Suppressor macrophage (primary cell): ENCODE data around the gene WNT8B.

Source experiments
- DNase-seq, 4 experiments: peaks; one replicate each; pipeline ENCODE4 v3.0.0-alpha.2; 2020 to 2022

Gene WNT8B

DNA sequence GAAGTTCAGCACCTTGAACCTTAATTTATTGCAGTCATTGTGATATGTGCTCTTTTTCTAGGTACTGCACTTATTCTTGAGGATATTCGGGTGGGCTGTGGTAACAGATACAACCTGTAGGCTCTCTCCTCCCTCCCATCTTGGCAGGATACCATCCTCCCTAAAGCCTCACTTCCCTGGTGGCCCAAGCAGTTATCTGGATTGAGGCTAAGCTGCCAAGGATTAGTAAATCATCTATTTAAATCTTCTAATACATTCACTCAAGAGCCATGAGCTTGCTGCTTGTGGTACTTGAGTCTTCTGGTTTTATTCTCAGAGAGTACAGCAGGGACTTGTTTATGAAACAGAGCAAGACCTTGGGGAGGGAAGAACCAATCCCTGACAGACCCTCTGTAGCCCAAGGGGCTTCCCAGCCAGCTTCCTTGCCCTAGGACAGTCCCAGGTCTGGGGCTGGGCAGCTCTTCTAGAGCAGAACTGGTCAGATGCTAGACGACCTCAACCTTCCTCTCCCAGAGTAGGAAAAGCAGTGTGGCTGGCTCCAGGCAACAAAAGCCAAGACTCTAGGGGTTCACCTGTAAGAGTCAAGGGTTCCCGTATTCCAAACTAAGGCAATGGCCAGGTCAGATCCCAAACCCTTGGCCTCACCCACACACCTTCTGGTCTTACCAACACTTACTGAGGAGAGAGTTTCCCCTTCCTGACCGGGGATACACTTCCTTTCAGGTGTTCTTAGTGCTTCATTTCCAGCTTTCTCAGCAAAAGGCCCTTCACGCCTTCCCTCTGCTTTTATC, 21.3 kb downstream of the WNT8B start:
- DNase-seq = no peak

DNA sequence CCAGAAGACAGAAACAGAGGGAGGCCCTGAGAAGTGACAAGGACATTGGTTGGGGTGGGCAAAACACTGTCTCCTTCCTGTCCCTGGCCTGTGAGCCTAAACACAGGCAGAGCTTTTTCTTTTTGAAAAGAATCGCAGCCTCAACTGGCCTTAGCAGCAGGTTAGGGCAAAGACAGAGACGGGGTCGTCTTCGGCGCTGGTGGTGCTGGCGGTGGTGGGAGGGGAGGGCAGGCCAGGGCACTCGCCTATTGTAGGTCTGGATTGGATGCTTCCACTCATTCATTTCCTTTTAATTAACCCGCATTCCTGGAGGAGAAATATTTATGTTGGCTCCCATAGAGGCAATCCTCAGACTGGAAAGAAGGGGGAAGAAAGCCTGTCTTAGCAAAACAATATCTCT, 22.6 kb downstream of the WNT8B start:
- no peak for DNase-seq

DNA sequence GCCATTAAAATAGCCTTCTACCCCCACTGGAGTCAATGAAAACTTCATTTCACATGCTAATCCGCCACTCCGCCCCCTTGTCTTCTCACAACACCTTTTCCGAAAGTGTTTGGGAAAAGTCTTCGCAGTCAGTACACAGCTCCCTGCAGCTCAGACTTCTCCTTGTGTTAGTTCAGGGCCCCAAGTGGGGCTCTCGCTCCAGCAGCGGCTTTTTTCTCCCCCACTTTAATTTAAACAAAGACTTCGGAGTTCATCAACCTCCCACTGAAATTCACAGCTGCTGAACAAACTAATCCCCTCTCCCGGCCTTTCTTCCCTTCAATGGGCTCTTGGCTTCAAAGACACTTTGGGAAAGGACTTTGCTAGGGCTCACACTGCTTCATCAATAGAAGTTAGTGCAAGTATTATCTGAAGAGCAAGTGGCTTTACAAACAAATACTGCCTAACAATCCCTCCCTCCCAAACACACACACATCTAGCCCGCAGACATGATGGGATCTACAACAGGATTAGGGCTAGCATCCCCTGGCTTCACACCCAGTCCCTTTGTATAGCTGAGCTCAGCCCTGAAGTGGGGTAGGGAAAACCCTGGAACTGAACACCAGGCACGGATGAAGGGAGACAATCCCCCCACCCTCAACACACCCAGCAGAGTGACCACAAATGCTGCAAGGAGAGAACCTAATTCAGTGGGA, 23.1 kb downstream of the WNT8B start:
- DNase-seq = no peak

DNA sequence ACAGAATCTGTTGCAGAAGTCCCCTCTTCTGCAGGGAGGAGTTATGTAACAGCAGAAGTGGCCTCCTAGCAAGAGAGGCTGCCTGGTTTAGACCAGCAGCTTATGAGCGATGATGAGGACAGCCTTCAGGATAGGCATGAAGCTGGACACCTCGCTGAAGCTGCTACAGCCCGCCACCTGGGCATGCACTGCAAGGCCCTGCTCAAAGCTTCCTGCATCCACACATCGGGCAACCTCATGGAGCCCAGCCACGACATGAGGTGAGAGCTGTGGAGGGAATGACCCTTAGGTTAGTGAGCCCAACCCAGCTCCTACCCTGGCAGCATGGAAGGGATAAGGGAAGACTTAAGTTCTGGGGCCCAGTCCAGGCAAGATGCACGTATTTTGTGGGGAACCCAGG, 24.7 kb downstream of the WNT8B start:
- no peak for DNase-seq

DNA sequence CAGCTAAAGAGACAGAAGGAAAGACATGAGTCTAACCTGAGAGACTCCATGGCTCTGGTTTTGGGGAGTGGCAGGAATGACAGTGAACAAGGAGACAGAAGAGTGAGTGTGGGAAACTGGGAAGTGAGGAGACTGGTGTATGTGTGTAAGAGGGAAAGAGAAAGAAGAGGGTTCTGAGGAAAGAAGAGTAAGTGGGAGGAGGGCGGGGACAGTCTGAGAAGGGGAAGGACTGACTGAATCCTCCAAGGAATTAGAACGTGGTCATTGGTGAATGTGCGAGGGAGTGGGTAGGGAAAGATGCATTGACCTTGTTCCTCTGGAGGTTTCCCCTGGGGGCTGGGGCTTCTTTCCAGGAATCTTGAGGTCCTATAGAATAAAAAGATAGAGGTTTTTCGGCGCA, 26.6 kb downstream of the WNT8B start:
- DNase-seq = peak; percentile 5 to 48 (median 31)

DNA sequence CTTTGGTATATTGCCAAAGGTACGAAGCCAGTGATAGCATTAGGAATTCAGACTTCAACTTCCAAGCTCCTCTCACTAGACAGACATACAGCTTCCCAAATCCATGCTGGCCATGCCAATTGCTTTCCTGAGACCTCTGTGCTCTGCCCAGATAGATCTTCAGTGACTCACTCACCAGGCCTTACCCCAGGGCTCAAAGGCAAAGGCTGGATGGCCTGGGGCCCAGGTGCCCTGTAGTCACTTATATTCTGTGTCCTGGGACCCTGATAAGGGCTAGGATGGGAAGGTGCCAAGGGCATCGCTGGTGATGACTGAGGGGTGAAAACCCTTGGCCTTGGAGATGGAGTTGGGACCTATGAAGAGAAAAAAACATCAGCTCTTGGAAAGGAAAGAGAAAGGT, 27.7 kb downstream of the WNT8B start:
- DNase-seq = no peak

DNA sequence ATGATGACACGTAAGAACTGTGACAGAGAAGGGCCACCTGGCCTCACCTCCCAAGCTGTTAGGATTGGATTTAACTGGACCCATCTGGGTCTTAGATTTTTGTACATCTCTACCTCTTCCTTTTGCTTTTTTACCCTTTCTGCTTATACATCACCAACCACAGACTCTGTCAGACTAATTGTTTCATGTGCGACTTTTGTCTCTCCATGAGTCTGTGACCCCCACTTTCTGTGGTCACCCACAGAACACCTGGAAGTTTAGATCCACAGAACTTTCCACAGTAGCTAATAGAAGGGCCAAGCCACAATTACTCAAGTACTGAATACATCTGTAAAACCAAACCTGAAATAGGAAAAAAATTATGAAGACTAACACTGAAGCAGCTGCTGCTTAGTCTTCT, 33.8 kb downstream of the WNT8B start:
- DNase-seq = no peak

DNA sequence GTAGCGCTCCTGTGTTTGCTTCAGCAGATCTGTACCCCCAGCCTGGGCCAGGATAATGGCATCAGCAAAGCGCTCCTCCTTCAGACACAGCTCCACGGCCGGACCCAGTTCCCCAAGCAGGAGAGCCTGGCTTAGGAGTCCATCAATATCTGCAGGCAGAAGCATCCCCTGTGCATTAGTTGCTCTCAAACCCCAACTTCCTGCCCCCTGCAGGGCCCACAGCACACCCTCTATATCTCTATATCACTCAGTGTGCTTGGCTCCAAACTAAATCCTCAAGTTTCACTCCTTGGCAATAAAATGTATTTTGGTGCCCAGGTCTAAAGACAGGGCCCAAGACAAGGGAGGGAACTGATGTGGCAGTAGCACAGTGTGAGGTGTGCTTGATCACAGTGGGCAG, 35.2 kb downstream of the WNT8B start:
- DNase-seq = no peak

DNA sequence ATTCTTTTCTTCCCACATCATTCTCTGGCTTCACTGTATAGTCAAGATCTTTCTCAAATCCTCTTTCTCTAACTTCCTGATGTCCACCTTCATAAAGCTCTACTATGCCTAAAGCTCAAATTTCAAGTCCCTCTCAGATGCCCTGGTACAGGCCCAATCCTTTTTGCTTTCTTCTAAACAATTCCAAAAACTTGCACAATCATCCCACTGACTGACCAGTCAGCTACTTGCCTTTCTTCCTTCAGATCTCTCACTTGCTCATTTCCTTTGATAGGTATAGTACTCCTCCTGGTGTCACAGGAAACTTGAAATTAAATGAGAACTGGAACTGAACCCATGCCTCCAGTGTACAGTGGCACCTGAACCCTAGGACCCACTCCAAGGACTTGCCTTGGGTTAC, 38.6 kb downstream of the WNT8B start:
- no peak for DNase-seq

DNA sequence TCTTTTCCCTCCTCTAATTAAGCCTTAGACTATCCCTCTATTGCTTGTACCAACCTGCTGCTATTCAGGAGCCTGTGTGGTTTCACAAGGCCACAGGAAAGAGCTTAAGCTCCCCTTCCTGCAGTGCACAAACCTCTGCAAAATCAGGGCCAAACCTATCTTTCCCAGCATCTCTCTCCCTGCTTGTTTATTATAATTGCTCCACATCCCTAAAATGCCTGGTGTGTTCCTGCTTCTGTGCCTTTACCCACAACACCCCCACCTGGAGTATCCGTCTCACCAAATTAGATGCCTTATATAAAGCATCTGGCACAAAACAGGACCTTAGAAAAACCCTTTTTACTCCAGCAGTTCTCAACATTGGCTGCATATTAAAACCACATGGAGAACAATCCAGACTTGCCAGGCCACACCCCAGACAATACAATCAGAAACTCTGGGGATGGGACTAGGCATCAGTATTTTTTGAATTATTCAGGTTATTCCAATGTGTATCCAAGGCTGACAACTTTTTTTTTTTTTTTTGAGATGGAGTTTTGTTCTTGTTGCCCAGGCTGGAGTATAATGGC, 40.2 kb downstream of the WNT8B start:
- no peak for DNase-seq

DNA sequence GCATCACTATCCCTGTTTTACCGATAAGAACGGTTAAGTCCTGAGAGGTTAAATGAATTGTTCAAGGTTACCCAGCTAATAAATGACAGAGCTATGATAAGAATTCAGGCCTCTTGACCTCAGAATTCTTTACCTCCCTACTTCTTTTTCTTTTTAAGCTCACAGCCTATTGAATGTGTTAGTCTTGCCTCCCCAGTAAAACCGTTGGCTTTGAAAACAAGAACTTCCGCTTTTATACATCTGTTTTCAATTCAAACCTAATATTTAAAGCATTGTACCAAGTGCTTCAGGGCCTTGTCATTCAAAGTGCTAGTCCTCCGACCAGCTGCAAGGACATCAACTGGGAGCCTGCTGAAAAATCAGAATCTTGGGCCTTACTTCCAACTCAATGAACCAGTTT, 41.3 kb downstream of the WNT8B start:
- no peak for DNase-seq

DNA sequence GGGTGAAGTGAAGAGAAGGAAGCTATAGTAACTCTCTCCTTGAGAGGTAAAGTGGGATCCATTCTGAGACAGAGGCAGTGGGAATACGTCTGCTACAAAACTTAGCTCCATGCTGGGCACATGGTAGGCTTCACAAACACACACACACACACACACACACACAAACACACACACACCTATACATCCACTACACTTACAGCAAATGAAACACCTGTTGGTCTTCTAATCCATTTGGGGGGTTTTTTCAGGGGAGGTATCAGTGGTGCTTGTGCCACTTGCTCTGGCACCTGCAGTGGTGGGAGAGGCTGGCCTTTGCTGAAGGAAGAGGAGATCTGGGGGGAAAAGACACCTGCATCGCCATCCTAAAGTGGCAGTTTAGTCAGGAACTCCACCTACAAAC, 42.4 kb downstream of the WNT8B start:
- no peak for DNase-seq

DNA sequence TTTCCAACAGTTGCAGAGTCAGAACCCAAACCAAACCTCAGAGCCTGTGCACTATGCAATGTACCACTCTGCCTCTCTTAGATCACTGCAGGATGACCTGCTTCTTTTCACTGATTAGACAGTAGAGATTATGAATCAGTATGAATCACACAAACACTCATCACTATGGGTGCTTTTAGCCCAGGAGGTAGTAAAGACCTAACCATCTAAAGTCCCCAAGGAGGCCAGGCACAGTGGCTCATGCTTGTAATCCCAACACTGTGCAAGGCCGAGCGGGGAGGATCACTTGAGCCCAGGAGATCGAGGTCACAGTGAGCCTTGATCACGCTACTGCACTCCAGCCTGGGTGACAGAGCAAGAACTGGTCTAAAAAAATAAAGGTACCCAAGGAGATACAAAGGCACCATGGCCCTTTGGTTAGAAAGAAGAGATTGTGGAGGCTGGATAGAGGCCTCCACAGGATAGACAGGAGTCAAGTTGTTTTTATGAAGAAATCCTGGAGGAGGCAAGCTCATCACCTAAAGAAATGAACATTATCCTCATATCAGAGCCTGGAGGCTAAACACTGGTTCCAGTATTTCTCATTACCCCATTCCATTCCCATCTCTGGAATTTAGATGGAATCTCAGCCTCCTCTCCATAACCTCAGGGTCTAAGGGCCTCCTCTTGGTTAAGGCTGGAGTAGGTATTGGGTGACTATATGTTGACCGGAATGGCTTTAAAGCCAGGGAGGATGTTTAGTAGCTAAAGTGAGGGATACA, 44.0 kb downstream of the WNT8B start:
- DNase-seq = no peak

DNA sequence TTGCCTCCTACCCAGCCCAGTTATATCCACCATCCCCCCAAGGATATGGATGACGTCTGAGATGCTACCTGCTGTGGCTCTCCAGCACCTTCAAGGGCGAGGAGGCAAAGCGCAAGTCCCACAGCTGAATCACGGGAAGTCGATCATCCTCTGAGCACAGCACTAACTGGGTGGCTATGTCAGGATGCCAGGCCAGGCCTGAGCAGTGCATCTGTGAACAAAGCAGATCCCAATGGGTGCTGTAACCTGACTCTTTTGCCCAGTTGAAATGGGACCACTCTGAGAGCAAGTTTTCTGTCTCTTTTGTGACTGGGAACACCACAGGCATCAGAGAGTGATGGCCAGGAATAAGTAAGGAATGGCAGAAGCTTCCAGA, 44.5 kb downstream of the WNT8B start:
- no peak for DNase-seq

DNA sequence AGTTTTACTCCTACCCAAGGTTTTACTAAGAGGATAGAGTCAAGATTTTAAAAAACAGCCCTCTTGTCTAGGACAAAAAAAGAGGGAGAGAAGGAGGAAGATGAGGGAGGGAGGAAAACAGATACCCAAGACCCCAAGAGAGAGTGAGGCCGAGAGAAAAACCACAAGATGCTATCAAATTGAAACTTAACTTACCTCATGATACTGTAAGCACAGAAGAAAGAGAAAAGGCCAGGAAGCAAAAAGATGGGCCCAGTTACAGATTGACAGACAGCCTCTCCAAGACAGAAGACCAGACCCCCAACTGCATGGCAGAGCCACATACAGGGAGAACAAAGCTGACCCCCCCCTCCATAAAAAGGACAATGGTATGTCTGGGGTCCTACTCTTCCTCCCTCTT, 45.5 kb downstream of the WNT8B start:
- no peak for DNase-seq

DNA sequence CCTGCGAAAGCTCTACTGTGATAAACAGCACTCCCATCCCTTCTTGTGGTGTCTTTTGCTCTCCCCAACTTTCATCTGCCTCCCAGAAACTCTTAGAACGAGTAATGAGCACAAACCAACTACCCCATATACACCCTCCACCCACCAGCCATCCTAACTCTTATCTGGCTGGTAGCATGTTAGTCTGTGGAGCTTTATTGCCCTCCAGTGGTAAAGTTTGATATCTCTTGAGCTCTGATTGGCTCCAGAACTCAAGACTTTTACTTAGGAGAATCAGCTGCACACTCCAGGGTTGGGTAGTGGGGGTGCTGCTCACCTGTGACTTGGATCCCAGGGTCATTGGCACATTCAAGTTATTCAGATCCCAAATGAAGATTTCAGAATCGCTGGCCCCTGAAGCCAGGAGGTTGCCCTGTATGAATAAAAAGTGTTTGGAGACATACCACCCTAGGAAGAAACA, 45.9 kb downstream of the WNT8B start:
- peak; percentile 53 to 62 (median 59) for DNase-seq

DNA sequence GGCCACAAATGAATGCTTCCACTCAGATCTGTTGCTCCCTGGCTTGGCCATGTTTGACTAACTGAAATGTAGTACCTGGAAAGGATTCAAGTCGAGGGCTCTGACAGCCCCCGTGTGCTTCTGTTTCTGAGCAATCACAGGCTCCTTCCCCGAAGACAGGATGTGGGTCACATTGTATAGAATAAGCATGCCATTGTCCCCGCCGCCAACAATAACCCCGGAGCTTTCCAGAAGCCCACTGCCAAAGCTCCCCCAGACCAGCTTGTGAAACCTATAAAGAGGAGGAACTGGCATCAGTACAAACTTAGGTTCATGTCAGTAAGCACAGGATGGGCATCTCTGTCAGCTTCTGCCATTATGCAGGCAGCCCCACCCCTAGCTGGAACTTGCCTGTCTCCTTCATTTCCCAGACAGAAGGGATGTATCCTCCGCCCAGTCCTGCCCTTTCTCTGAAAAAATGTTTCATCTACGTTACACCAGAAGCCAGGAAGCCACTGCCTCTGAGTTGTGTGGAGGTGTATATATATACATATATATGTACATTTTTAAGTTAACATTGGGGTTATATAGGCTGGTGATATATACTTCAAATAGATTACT, 46.5 kb downstream of the WNT8B start:
- no peak for DNase-seq

DNA sequence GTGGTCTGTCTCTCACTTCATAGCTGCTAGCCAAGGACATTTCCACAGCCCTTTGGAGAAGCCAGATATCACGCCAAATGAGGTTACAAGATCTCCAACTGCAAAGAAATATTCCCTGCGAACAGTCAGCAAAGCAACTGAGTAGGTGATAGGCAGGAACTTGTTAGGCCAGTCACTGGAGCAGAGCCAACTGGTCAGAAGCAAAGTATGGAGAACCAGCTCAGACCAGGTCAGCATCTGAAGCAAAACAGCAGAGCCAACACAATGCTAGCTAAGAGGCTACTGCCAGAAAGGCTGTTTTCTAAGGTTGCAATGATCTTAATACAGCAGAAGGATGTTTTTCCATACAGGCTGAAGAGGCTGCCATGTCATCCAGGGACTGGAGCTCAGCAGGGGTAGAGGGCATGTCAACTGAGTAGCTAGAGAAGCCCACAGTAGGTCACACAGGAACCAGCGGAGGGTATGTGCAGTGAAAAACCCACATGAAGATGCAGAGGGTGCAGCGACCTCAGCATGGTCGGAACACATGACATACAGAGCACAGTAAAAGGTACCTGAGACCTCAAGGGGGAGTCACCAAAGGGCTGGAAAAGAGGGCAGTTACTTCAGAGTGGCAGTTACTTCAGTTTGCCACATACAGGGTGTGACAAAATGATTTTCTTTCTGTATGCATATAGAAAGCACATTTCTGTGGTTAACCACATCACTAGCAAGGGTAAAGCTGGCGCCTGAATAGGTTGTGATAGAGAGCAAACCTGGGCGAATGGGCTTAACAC, 47.9 kb downstream of the WNT8B start:
- no peak for DNase-seq

DNA sequence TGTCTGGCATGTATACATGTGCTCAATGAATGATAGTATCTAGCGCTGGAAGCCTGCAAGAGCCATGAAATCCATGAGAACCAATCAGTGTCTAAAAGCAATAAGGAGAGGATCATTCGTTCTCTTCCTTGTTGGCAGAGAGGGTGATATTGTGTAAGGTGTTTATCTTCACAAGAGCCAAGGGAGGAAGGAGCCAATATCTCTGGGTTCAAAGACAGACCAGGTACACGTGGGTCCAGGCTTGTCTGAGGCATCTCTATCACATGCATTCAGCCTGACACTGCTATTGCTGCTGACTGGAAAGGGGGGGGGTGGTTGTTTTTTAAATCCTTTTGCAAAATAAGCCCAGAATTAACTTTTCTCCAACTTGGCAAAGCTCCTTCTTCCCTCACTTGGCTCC, 52.8 kb downstream of the WNT8B start:
- DNase-seq = no peak

DNA sequence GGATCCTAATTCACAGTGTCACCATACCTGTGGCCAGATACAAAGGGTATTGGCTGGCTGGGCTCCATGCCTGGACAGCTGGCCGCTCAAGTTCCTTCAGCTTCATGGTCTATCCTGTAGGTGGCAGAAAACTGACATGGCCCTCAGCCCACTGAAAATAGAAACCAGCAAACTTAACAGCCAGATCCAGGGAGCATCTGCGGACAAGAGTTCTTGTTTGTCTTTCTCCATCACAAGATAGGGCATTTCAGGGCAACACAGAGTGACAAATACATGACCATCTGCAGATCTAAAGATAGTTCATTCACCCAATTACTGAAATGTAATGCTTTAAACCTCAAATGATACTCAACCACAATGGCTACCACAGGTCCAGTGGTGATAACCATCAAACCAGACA, 54.0 kb downstream of the WNT8B start:
- no peak for DNase-seq

DNA sequence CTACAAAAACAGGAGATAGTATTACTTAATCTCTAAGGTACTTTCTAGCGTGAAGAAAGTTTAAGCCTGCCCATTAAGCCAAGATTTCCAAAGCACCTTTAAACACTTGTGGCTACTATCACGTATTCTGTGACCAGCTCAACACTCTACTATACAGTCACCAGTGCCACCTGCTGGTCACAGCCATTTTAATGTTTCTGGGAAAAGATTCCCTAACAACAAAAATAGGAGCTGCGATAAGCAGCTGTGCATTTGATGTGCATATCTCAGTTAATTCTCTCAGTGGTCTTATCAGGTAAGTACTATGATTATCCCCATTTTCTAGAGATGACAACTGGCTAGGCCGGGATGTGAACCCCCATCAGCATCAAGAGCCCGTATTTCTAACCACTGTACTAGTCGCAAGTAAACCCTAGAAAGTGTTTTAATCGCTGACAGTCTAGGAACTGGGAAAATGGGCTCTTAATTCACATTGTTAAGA, 56.0 kb downstream of the WNT8B start:
- peak; percentile 71 to 85 (median 80) for DNase-seq
